ENCODE measurements around the gene ZNF662. TPM values are rescaled to one million over a fixed set of nuclear protein-coding genes. Genes with fewer than 3 reads are reported as not detected.

The ZNF662 gene
- total RNA-seq, 4 donors from 2014 or later = 2.2 to 6.0 (median 4.9) TPM

DNA sequence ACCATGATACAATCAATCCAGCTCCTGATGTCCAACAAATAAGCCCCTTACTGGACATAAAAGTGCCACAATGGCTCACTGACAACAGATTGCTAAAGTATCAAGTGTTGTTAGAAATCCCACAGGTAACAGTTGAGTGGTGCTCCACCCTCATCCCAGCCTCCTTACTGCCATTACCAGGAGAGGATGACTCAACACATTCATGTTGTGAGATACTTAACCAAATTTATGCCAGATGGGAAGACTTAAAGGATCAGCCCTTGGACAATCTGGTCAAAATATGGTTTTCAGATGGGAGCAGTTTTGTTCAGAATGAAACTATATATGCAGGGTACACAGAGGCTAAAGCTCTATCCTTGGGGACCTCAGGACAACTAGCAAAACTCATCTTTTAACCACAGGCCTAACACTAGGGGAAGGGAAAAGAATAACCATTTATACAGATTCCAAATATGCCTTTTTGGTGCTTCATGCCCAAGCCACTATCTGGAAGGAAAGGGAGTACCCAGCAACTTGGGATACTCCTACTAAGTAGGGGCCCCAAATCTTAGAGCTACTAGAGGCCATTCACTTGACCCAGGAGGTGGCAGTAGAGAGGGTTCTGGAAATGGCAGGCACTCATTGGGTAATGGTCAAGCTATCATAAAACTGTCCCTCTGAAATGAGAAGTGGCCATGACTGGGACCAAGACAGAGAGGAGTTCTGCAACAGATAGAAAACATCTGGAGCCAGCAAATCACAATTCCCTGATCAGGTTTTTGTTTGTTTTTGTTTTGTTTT lies 6.9 kb upstream of the ZNF662 start:
- no peak overlapping the region for H3K27ac ChIP-seq
- TF ChIP-seq POLR2AphosphoS5 (IDR thresholded peaks at IDR 0.05) = no peak
- no peak for TF ChIP-seq POLR2A (IDR thresholded peaks at IDR 0.05)
- no peak for TF ChIP-seq EP300 (IDR thresholded peaks at IDR 0.05; ENCODE audit: low read depth)
- TF ChIP-seq, protein P1, sequence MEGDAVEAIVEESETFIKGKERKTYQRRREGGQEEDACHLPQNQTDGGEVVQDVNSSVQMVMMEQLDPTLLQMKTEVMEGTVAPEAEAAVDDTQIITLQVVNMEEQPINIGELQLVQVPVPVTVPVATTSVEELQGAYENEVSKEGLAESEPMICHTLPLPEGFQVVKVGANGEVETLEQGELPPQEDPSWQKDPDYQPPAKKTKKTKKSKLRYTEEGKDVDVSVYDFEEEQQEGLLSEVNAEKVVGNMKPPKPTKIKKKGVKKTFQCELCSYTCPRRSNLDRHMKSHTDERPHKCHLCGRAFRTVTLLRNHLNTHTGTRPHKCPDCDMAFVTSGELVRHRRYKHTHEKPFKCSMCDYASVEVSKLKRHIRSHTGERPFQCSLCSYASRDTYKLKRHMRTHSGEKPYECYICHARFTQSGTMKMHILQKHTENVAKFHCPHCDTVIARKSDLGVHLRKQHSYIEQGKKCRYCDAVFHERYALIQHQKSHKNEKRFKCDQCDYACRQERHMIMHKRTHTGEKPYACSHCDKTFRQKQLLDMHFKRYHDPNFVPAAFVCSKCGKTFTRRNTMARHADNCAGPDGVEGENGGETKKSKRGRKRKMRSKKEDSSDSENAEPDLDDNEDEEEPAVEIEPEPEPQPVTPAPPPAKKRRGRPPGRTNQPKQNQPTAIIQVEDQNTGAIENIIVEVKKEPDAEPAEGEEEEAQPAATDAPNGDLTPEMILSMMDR (IDR thresholded peaks at IDR 0.05) = no peak
- intact Hi-C loops (cut with DNase I; ENCODE audit: low total_unique reads) = no loop called here
- in situ Hi-C loops (cut with MboI; ENCODE audit: low pct_ligation_motif_present in 1 of 4, low pct_unique_long_range_greater_than_20kb in 1 of 4, low sequenced_read_pairs in 3 of 4) = loop anchor here in 1 of 4 donors (25.0 kb wide), 1 partner anchor 662 kb away; no protein-coding TSS in a partner anchor
- no peaks in the 10 kb centered on the region for H3K9me3 ChIP-seq
- H3K36me3 ChIP-seq = no peaks in the 10 kb centered on the region
- no peaks in the 10 kb centered on the region for H3K4me1 ChIP-seq
- H3K4me3 ChIP-seq = no peak overlapping the region
- no peaks in the 10 kb centered on the region for H3K27me3 ChIP-seq
- DNase-seq = no peak

GRCh38 chr3:42900226-42901072 lies 5.5 kb upstream of the ZNF662 start:
- Histone ChIP-seq H3K27ac (no peak overlapping the region), H3K9me3 (no peaks in the 10 kb centered on the region), H3K4me1 (no peaks in the 10 kb centered on the region), H3K36me3 (no peaks in the 10 kb centered on the region), H3K4me3 (no peak overlapping the region), H3K27me3 (no peaks in the 10 kb centered on the region)
- intact Hi-C loops (cut with DNase I; ENCODE audit: low total_unique reads) = no loop called here
- DNase-seq = no peak
- in situ Hi-C loops (cut with MboI; ENCODE audit: low pct_ligation_motif_present in 1 of 4, low pct_unique_long_range_greater_than_20kb in 1 of 4, low sequenced_read_pairs in 3 of 4) = no loop called here
- WGBS, 2 donors (ENCODE audit: low coverage in 1 of 2) = 79 to 93% methylated on average over 3 to 8 of the region's 8 CpGs
- TF ChIP-seq EP300 (IDR thresholded peaks at IDR 0.05; ENCODE audit: low read depth) = no peak
- no peak for TF ChIP-seq POLR2AphosphoS5 (IDR thresholded peaks at IDR 0.05)
- TF ChIP-seq, protein P1 (IDR thresholded peaks at IDR 0.05) = no peak
- TF ChIP-seq POLR2A (IDR thresholded peaks at IDR 0.05) = no peak

DNA sequence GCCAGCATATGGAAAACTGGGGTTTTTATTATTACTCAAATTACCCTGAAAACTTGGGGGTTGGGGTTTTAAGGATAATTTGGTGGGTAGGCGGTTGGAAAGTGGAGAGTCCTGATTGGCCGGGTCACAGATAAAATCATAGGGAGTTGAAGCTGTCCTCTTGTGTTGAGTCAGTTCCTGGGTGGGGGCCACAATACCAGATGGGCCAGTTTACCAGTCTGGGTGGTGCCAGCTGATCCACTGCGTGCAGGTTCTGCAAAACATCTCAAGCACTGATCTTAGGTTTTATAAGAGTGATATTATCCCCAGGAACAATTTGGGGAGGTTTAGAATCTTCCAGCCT lies 4.9 kb upstream of the ZNF662 start:
- no peaks in the 10 kb centered on the region for H3K27me3 ChIP-seq
- no peaks in the 10 kb centered on the region for H3K4me1 ChIP-seq
- H3K36me3 ChIP-seq = no peaks in the 10 kb centered on the region
- in situ Hi-C loops (cut with MboI; ENCODE audit: low pct_ligation_motif_present in 1 of 4, low pct_unique_long_range_greater_than_20kb in 1 of 4, low sequenced_read_pairs in 3 of 4) (no loop called here), intact Hi-C loops (cut with DNase I; ENCODE audit: low total_unique reads) (no loop called here)
- TF ChIP-seq POLR2AphosphoS5 (IDR thresholded peaks at IDR 0.05) (no peak), POLR2A (IDR thresholded peaks at IDR 0.05) (no peak), EP300 (IDR thresholded peaks at IDR 0.05; ENCODE audit: low read depth) (no peak)
- TF ChIP-seq, protein P1 (IDR thresholded peaks at IDR 0.05) = no peak
- 67 to 81% methylated on average over 2 to 3 of the region's 3 CpGs for WGBS, 2 donors (ENCODE audit: low coverage in 1 of 2)
- no peak overlapping the region for H3K4me3 ChIP-seq
- no peaks in the 10 kb centered on the region for H3K9me3 ChIP-seq
- no peak overlapping the region for H3K27ac ChIP-seq
- no peak for DNase-seq

- Histone ChIP-seq H3K36me3 (no peaks in the 10 kb centered on the region), H3K9me3 (no peaks in the 10 kb centered on the region), H3K4me1 (peaks cover 0 to 10% (median 8%) of the 10 kb centered on the region in 4 donors), H3K27me3 (no peaks in the 10 kb centered on the region), H3K4me3 (no peak overlapping the region), H3K27ac (no peak overlapping the region)
- 83% methylated on average over 2 of the region's 2 CpGs; no CpG with 5 or more reads in 1 of the 2 donors for WGBS, 2 donors (ENCODE audit: low coverage in 1 of 2)
- no peak for TF ChIP-seq EP300 (IDR thresholded peaks at IDR 0.05; ENCODE audit: low read depth)
- TF ChIP-seq, protein P1 (IDR thresholded peaks at IDR 0.05) = no peak
- TF ChIP-seq POLR2AphosphoS5 (IDR thresholded peaks at IDR 0.05) = no peak
- no peak for TF ChIP-seq POLR2A (IDR thresholded peaks at IDR 0.05)
- in situ Hi-C loops (cut with MboI; ENCODE audit: low pct_ligation_motif_present in 1 of 4, low pct_unique_long_range_greater_than_20kb in 1 of 4, low sequenced_read_pairs in 3 of 4) = no loop called here
- DNase-seq = no peak
- intact Hi-C loops (cut with DNase I; ENCODE audit: low total_unique reads) = no loop called here
Measured at GRCh38 chr3:42902257-42902656, 3.7 kb upstream of the ZNF662 start.

Measured in transverse colon (tissue), 4 donors.